MM.1S (cell line): ENCODE results near the gene OR2S2.
"Not testable (repeated sequence)": the region's sequence is repeated elsewhere in the genome, so short reads cannot be mapped to it uniquely, and the experiment has no call there.

ENCODE experiments used
- DNase-seq: peaks from one replicate; pipeline ENCODE4 v3.0.0-alpha.2; 2015
- H2AFZ ChIP-seq: fragments of 300-600 bp; sonication (generic); 2 replicates; pipeline ENCODE4 v1.6.0; 2016; ENCODE audit warnings: antibody characterized with exemption, low read length
- H3F3A ChIP-seq: fragments of 300-600 bp; sonication (generic); 2 replicates; pipeline ENCODE4 v1.6.1; 2016; ENCODE audit warnings: mild to moderate bottlenecking, antibody characterized with exemption, low read length, moderate library complexity, mixed read lengths; ENCODE audit not compliant: insufficient read depth
- H3K27ac ChIP-seq: fragments of 300-600 bp; sonication (generic); 2 replicates; pipeline ENCODE4 v1.5.1; 2016; ENCODE audit warnings: mild to moderate bottlenecking, low read length
- H3K27me3 ChIP-seq: fragments of 300-600 bp; sonication (generic); replicated peaks from 2 replicates; pipeline ENCODE4 v1.6.0; 2016; ENCODE audit warnings: low read length; ENCODE audit not compliant: insufficient read depth
- H3K36me3 ChIP-seq: fragments of 300-600 bp; sonication (generic); replicated peaks from 2 replicates; pipeline ENCODE4 v1.6.1; 2016; ENCODE audit warnings: mild to moderate bottlenecking, low read length, mixed read lengths; ENCODE audit not compliant: insufficient read depth
- H3K4me1 ChIP-seq: fragments of 300-600 bp; sonication (generic); 2 replicates; pipeline ENCODE4 v1.6.1; 2016; ENCODE audit warnings: low read length, mixed read lengths
- H3K4me2 ChIP-seq: fragments of 300-600 bp; sonication (generic); 2 replicates; pipeline ENCODE4 v1.6.0; 2016; ENCODE audit warnings: low read depth, low read length
- H3K4me3 ChIP-seq: fragments of 300-600 bp; sonication (generic); 2 replicates; pipeline ENCODE4 v1.5.1; 2016; ENCODE audit warnings: low read length, mixed read lengths
- H3K79me2 ChIP-seq: fragments of 300-600 bp; sonication (generic); 2 replicates; pipeline ENCODE4 v1.6.1; 2016; ENCODE audit warnings: mixed run types, low read length, mixed read lengths
- H3K9ac ChIP-seq: fragments of 300-600 bp; sonication (generic); 2 replicates; pipeline ENCODE4 v1.6.1; 2016; ENCODE audit warnings: low read length, mixed read lengths
- H3K9me2 ChIP-seq: fragments of 300-600 bp; sonication (generic); replicated peaks from 2 replicates; pipeline ENCODE4 v1.6.1; 2016; ENCODE audit warnings: mild to moderate bottlenecking, low read length, mixed read lengths; ENCODE audit not compliant: insufficient read depth
- H3K9me3 ChIP-seq: fragments of 300-600 bp; sonication (generic); replicated peaks from 2 replicates; pipeline ENCODE4 v1.6.1; 2016; ENCODE audit warnings: mild to moderate bottlenecking, low read length, mixed read lengths; ENCODE audit not compliant: insufficient read depth
- H4K20me1 ChIP-seq: fragments of 300-600 bp; sonication (generic); 2 replicates; pipeline ENCODE4 v1.6.1; 2016; ENCODE audit warnings: mild to moderate bottlenecking, low read length, moderate library complexity, mixed read lengths; ENCODE audit not compliant: insufficient read depth
- CTCF ChIP-seq: fragments of 300-600 bp; sonication (generic); IDR thresholded peaks from 2 replicates; pipeline ENCODE4 v1.5.1; 2016; ENCODE audit warnings: antibody characterized with exemption, low read length, mixed read lengths
- EZH2 ChIP-seq: fragments of 300-600 bp; sonication (generic); optimal IDR thresholded peaks from 2 replicates; pipeline ENCODE3; 2017; ENCODE audit warnings: low read depth, mild to moderate bottlenecking, antibody characterized with exemption, low read length, mixed read lengths
- EZH2phosphoT487 ChIP-seq: fragments of 300-600 bp; sonication (generic); IDR thresholded peaks from 2 replicates; pipeline ENCODE4 v1.6.1; 2018; ENCODE audit warnings: antibody characterized with exemption, low read length

Gene OR2S2

GRCh38 chr9:35935261-35935660 lies 22.7 kb downstream of the OR2S2 start:
- peaks cover 12% of the 10 kb centered on the region for H3F3A ChIP-seq
- no peak overlapping the region for H3K27ac ChIP-seq
- no peaks in the 10 kb centered on the region for H4K20me1 ChIP-seq
- TF ChIP-seq EZH2: no peak
- TF ChIP-seq EZH2phosphoT487: no peak
- TF ChIP-seq CTCF: no peak
- no peak for DNase-seq
- H3K4me2 ChIP-seq: no peak overlapping the region
- H3K27me3 ChIP-seq: no peaks in the 10 kb centered on the region
- H3K9ac ChIP-seq: no peak overlapping the region
- H3K79me2 ChIP-seq: no peaks in the 10 kb centered on the region
- H2AFZ ChIP-seq: no peak overlapping the region
- H3K4me1 ChIP-seq: peaks cover 30% of the 10 kb centered on the region
- no peaks in the 10 kb centered on the region for H3K9me3 ChIP-seq
- no peak overlapping the region for H3K4me3 ChIP-seq
- H3K9me2 ChIP-seq: no peaks in the 10 kb centered on the region
- H3K36me3 ChIP-seq: no peaks in the 10 kb centered on the region

- not testable (repeated sequence) for H3K36me3 ChIP-seq, H3K79me2 ChIP-seq, H2AFZ ChIP-seq, H3K4me2 ChIP-seq, H3F3A ChIP-seq, H3K27me3 ChIP-seq, DNase-seq, H3K9me2 ChIP-seq, H3K9me3 ChIP-seq, H3K9ac ChIP-seq, H3K27ac ChIP-seq, H4K20me1 ChIP-seq, H3K4me3 ChIP-seq
- H3K4me1 ChIP-seq: peaks cover 19% of the 10 kb centered on the region
These were observed 23.9 kb downstream of the OR2S2 start for GRCh38 chr9:35934069-35934468.

- no peak for DNase-seq
- Histone ChIP-seq H3K36me3 (no peaks in the 10 kb centered on the region), H3K4me1 (peaks cover 18% of the 10 kb centered on the region), H3K4me2 (peak overlapping the region; percentile 44; the same call in 1 of the 2 replicates), H2AFZ (no peak overlapping the region), H3K9me3 (no peaks in the 10 kb centered on the region), H3F3A (peaks cover 6% of the 10 kb centered on the region), H4K20me1 (no peaks in the 10 kb centered on the region), H3K79me2 (no peaks in the 10 kb centered on the region), H3K4me3 (no peak overlapping the region), H3K27ac (no peak overlapping the region), H3K9me2 (no peaks in the 10 kb centered on the region), H3K27me3 (no peaks in the 10 kb centered on the region), H3K9ac (no peak overlapping the region)
- TF ChIP-seq CTCF: no peak
- no peak for TF ChIP-seq EZH2phosphoT487
- no peak for TF ChIP-seq EZH2
These were observed 24.3 kb downstream of the OR2S2 start for GRCh38 chr9:35933550-35934067.

- TF ChIP-seq CTCF: no peak
- TF ChIP-seq EZH2phosphoT487: no peak
- no peak for TF ChIP-seq EZH2
- no peaks in the 10 kb centered on the region for H3K36me3 ChIP-seq
- no peak overlapping the region for H2AFZ ChIP-seq
- H3K9ac ChIP-seq: no peak overlapping the region
- peaks cover 6% of the 10 kb centered on the region for H3F3A ChIP-seq
- H3K27me3 ChIP-seq: no peaks in the 10 kb centered on the region
- H3K4me3 ChIP-seq: no peak overlapping the region
- no peaks in the 10 kb centered on the region for H3K79me2 ChIP-seq
- H3K4me2 ChIP-seq: peak overlapping the region; percentile 44
- no peaks in the 10 kb centered on the region for H3K9me2 ChIP-seq
- no peaks in the 10 kb centered on the region for H3K9me3 ChIP-seq
- peak; percentile 82 for DNase-seq
- peaks cover 18% of the 10 kb centered on the region for H3K4me1 ChIP-seq
- no peak overlapping the region; the same call in 1 of the 2 replicates for H3K27ac ChIP-seq
- no peaks in the 10 kb centered on the region for H4K20me1 ChIP-seq
These were observed 25.2 kb downstream of the OR2S2 start for GRCh38 chr9:35932735-35933134.
